Fibroblast of upper back skin (primary cell): ENCODE results near the gene ROBO3.

Experiments used
- DNase-seq: peaks from one replicate; pipeline ENCODE4 v3.0.0-alpha.2; 2013

The ROBO3 gene

GRCh38 chr11:124877631-124877909, 12.3 kb downstream of the ROBO3 start:
- no peak for DNase-seq

- DNase-seq = no peak
Measured at GRCh38 chr11:124877910-124878758, 12.9 kb downstream of the ROBO3 start.

GRCh38 chr11:124878759-124879492, 13.7 kb downstream of the ROBO3 start:
- DNase-seq = no peak

GRCh38 chr11:124879493-124880289, 14.5 kb downstream of the ROBO3 start:
- DNase-seq = no peak

- DNase-seq = no peak
Measured at GRCh38 chr11:124880290-124880611, 15.0 kb downstream of the ROBO3 start.

GRCh38 chr11:124880958-124881357, 15.7 kb downstream of the ROBO3 start:
- no peak for DNase-seq

- no peak for DNase-seq
Measured at GRCh38 chr11:124882339-124883071, 17.3 kb downstream of the ROBO3 start.

DNA sequence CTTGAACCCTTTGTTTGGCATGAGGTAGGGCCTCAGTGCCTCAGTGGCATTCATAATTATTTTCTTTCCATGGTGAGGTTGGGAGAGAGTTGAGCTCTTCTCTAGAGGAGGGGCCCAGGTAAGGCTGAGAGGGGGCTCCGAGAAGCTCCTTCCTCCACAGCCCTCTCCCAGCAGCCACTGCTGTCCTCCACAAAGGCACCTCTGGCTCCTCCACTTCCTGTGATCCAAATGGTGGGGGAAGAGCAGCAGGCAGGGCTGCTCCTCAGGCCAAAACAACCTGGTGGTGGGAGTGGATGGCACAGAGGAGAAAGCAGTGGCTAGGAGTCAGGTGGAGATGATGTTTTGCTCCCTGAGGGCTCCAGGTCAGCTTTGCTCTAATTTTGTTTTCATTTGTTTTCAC, 19.1 kb downstream of the ROBO3 start:
- no peak for DNase-seq

- no peak for DNase-seq
Measured at GRCh38 chr11:124884869-124885479, 19.7 kb downstream of the ROBO3 start.

DNA sequence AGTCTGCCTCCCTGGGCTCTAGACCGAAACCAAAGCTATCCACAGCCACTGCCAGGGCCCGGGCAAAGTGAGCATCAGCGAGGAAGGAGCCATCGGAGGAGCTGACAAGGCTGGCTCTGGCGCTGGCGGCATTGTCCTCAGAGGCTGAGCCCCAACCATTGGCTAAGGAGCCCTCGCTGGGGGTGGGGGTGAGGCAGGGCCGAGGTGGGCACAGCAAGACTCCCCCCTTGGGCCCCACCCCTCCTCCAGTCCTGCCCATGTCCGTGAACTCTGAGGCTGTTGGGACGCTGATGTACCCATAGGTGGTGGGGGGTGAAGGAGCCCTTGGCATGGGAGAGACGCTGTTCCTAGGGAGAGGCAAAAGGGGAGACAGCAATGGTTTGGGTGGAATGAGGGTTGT, 21.2 kb downstream of the ROBO3 start:
- DNase-seq = no peak

GRCh38 chr11:124886978-124887666, 21.9 kb downstream of the ROBO3 start:
- DNase-seq = no peak

- no peak for DNase-seq
Measured at GRCh38 chr11:124887667-124888013, 22.4 kb downstream of the ROBO3 start.

DNA sequence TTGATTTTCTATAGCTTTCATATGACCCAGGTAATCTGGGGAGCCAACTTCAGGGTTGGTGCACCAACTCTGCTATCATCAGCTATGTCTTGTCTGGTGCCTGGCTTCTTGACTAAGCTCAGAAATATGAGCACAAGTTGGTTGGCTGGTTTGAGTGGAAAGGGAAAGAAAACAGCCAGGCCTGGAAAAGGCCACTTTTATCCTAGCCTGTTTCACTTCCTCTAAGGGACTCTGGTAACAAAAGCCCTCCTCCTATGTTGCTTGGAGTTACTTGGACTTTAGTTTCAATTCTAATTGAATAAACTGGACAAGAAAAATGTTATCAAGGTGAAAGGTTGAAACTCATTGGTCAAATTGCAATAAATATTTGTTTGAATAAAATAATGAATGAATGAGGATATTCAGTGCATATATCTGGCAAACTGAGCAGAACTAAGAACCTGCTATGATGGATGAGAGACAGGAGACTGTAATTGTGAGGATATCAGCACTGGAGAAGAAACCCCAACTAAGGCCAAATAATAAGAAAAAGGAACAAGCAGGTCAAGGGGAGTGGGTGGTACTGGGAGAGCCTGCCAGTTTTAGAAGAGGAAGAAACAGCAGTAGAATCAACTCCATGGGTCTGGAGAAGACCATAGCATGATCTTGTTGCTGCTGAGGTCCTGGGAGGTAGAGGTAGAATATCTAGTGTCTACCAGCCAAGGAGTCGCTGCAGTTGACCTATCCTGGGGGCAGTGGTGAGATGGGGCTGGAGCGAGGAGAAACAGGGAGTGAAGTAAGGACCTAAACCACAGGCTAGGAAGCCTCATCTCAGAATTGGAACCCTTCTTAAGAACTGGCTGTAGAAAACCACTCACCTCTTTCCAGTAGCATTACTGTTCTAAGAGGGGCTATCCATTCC, 24.2 kb downstream of the ROBO3 start:
- no peak for DNase-seq

DNA sequence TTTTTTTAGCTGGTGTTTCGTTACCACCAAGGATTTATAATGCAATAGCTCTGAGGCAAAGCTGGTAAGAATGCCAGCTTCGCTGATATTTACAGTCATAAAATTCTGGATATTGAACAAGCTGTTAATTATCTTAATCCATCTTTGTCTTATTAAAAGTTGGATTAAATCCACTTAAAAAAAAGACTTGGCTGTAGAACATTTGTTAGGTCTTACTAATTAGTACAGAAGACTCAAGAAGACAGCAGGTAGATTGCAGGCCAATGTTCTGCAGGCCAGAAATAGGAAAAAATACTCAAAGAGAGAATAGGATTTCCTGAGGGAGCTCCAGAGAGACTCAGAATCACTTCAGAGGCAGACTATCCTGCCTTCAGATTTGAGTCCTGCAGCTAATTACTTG, 24.9 kb downstream of the ROBO3 start:
- DNase-seq = no peak

DNA sequence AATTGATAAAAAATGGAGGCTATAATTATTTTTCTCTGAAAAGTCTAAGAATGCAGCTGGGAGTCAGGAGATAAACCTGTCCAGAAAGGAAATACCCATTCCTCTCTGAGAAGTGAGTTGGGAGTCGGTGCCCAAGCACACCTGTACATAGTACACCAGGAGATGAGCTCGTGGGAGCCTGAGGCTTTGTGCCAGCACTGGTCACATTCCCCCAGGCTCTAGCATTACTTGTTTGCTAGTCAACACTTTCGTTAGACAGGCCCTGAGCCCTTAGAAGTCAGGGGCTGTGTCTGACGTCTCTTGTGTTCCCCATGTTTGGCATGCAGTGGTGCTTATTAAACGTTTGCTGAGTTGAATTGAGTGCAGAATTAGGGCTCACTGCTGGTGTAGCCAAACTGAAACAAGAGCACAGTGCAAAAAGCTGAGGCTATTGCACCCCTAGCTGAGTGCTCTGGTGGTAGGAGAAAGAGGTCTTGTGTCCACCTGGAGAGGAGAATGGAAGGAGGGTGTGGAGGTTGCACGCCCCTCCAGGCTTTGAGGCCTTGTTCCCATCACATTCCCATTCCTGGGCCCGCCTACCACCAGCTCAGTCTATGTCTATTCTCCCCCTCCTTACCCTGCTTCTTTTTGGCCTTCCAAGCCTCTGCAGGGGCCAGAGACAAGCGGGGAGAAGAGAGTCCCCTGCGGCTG, 25.6 kb downstream of the ROBO3 start:
- no peak for DNase-seq

- DNase-seq = no peak
Measured at GRCh38 chr11:124891373-124891861, 26.2 kb downstream of the ROBO3 start.

GRCh38 chr11:124892146-124892545, 26.9 kb downstream of the ROBO3 start:
- DNase-seq = no peak

GRCh38 chr11:124892750-124893454, 27.7 kb downstream of the ROBO3 start:
- DNase-seq = no peak

- DNase-seq = no peak
Measured at GRCh38 chr11:124893781-124894401, 28.7 kb downstream of the ROBO3 start.
